Kidney (tissue), 14 donors: ENCODE measurements around the gene ZFX. TPM values are rescaled to one million over a fixed set of nuclear protein-coding genes. Genes with fewer than 3 reads are reported as not detected.

ENCODE experiments used
- DNase-seq, 5 donors: peaks; one replicate each; pipeline ENCODE4 v3.0.0-alpha.2; 2013 to 2020
- FAIRE-seq: peaks from 2 replicates; lab custom pipeline; 2012; peaks lifted over from hg19 to GRCh38; lab: Jason Lieb, UNC
- H3K27ac ChIP-seq, 2 donors: one replicate each; pipeline ENCODE4 v1.7.0; 2013; ENCODE audit warnings: low read depth in 2 of 2, low read length in 2 of 2, inconsistent platforms in 1 of 2
- H3K27me3 ChIP-seq: one replicate; pipeline ENCODE4 v1.7.1; 2013; ENCODE audit warnings: low read length, inconsistent platforms; ENCODE audit not compliant: control insufficient read depth, insufficient read depth
- H3K36me3 ChIP-seq, 3 donors: one replicate each; pipeline versions ENCODE4 v1.7.0 to v1.7.1; 2013; ENCODE audit warnings: low read length in 3 of 3, control low read depth in 1 of 3, inconsistent platforms in 1 of 3; ENCODE audit not compliant: insufficient read depth in 3 of 3, control insufficient read depth in 2 of 3
- H3K4me1 ChIP-seq, 3 donors: one replicate each; pipeline versions ENCODE4 v1.7.0 to v1.7.1; 2013; ENCODE audit warnings: low read length in 3 of 3, inconsistent platforms in 1 of 3, low read depth in 1 of 3; ENCODE audit not compliant: control insufficient read depth in 2 of 3, insufficient read depth in 2 of 3
- H3K4me3 ChIP-seq, 3 donors: one replicate each; pipeline versions ENCODE4 v1.7.0 to v1.8.1; 2013; ENCODE audit warnings: low read length in 3 of 3, control low read depth in 1 of 3, inconsistent platforms in 1 of 3
- H3K9ac ChIP-seq, 3 donors: one replicate each; pipeline versions ENCODE4 v1.7.0 to v1.7.1; 2013; ENCODE audit warnings: low read length in 3 of 3, control low read depth in 1 of 3, inconsistent platforms in 1 of 3
- H3K9me3 ChIP-seq, 3 donors: one replicate each; pipeline versions ENCODE4 v1.7.0 to v1.7.1; 2013; ENCODE audit warnings: low read length in 3 of 3, control low read depth in 1 of 3, inconsistent platforms in 1 of 3; ENCODE audit not compliant: control insufficient read depth in 2 of 3, insufficient read depth in 1 of 3
- CTCF ChIP-seq: IDR thresholded peaks from 3 replicates; pipeline ENCODE4 v1.5.1; 2012; ENCODE audit warnings: mild to moderate bottlenecking, moderate library complexity, borderline replicate concordance; ENCODE audit not compliant: insufficient read depth; ENCODE audit errors: extremely low read depth
- intact Hi-C: fragments of 100-400 bp; cut with DNase I; formaldehyde crosslinking; loops from one replicate; pipeline ENCODE4 v1.11.1; 2022
- polyA plus RNA-seq: library from polyadenylated mRNA; stranded (reverse); fragments of 350-450 nt; fragmentation: Illumina TruSeq; extraction: RNeasy Lipid Tissue Mini Kit (QIAGEN cat#74804); gene quantifications from one replicate; pipeline ENCODE4 v1.2.3, GENCODE V29; 2014; ENCODE audit warnings: low read depth, low replicate concordance; ENCODE audit not compliant: insufficient read depth
- total RNA-seq: library from RNA; stranded (reverse); fragmentation: NEBNext Ultra II Directional; extraction: Animal tissue kit (Norgen Biotek cat#: 25700); gene quantifications from one replicate; pipeline ENCODE4 v1.2.1, GENCODE V29; 2021
- donor health status: control.
- donor health status: control.
- donor health status: control.
- donor health status: control.
- donor health status: control.
- donor health status: DM: yes; HTN: yes; CAD: no.
- donor health status: Normal renal cell carcinoma (clear cell type).

The ZFX gene
- total and polyA plus RNA-seq, 2 donors from 2014 or later = 5.0 to 58.3 TPM

- no peak for FAIRE-seq
These were observed 79.1 kb downstream of the ZFX start for GRCh38 chrX:24228596-24228995.

GRCh38 chrX:24229400-24229879 is 79.9 kb downstream of the ZFX start:
- H3K27ac ChIP-seq = no peak overlapping the region
- H3K9me3 ChIP-seq = peaks cover 0 to 1% (median 0%) of the 10 kb centered on the region in 3 donors
- no peaks in the 10 kb centered on the region for H3K36me3 ChIP-seq
- no peak overlapping the region for H3K4me3 ChIP-seq
- no peak for DNase-seq
- no peak for FAIRE-seq
- intact Hi-C loops = no loop called here
- H3K9ac ChIP-seq = no peak overlapping the region
- TF ChIP-seq CTCF = no peak
- peaks cover 3% of the 10 kb centered on the region for H3K27me3 ChIP-seq
- H3K4me1 ChIP-seq = no peaks in the 10 kb centered on the region

More at GRCh38 chrX:24228596-24228995, 79.1 kb downstream of the ZFX start:
- no peak overlapping the region for H3K27ac ChIP-seq
- H3K27me3 ChIP-seq = peaks cover 3% of the 10 kb centered on the region
- no peaks in the 10 kb centered on the region for H3K36me3 ChIP-seq
- H3K9ac ChIP-seq = no peak overlapping the region
- no peak for TF ChIP-seq CTCF
- no peak overlapping the region for H3K4me3 ChIP-seq
- no peaks in the 10 kb centered on the region for H3K4me1 ChIP-seq
- DNase-seq = no peak
- peaks cover 0 to 1% (median 0%) of the 10 kb centered on the region in 3 donors for H3K9me3 ChIP-seq
- intact Hi-C loops = no loop called here

GRCh38 chrX:24229976-24230375 is 80.4 kb downstream of the ZFX start:
- Histone ChIP-seq H3K9me3 (peaks cover 0 to 1% (median 0%) of the 10 kb centered on the region in 3 donors), H3K36me3 (no peaks in the 10 kb centered on the region), H3K27ac (no peak overlapping the region), H3K4me3 (no peak overlapping the region), H3K27me3 (peaks cover 3% of the 10 kb centered on the region), H3K4me1 (no peaks in the 10 kb centered on the region), H3K9ac (no peak overlapping the region)
- FAIRE-seq = no peak
- intact Hi-C loops = no loop called here
- no peak for TF ChIP-seq CTCF
- DNase-seq = no peak

GRCh38 chrX:24231131-24231540 is 81.6 kb downstream of the ZFX start:
- Histone ChIP-seq H3K4me1 (no peaks in the 10 kb centered on the region), H3K4me3 (no peak overlapping the region), H3K27ac (no peak overlapping the region), H3K27me3 (peaks cover 3% of the 10 kb centered on the region), H3K36me3 (no peaks in the 10 kb centered on the region), H3K9me3 (no peaks in the 10 kb centered on the region), H3K9ac (no peak overlapping the region)
- DNase-seq = no peak
- intact Hi-C loops = no loop called here
- TF ChIP-seq CTCF = no peak
- FAIRE-seq = no peak
